M059J (cell line): Measurements from ENCODE around the gene OR52E1. TPM values are rescaled to one million over a fixed set of nuclear protein-coding genes. Genes with fewer than 3 reads are reported as not detected.

ENCODE experiments used
- DNase-seq: peaks from one replicate; pipeline ENCODE4 v3.0.0-alpha.2; 2012; ENCODE audit warnings: low read depth
- total RNA-seq: library from RNA; depleted of rRNA; stranded (reverse); fragments of >200 nt; shearing (Covaris generic); gene quantifications from 2 replicates; pipeline ENCODE4 v1.2.3, GENCODE V29; 2014; rRNA removed

Gene OR52E1
- total RNA-seq, 1 experiment from 2014 or later = not detected

DNA sequence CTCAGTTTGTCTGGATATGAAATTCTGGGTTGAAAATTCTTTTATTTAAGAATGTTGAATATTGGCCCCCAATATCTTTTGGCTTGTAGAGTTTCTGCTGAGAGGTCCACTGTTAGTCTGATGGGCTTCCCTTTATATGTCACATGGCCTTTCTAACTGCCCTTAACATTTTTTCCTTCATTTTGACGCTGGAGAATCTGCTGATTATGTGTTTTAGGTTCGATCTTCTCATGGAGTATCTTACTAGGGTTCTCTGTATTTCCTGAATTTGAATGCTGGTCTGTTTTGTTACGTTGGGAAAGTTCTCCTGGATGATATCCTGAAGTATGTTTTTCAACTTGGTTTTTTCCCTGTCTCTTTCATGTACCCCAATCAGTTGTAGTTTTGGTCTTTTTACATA, 46.0 kb downstream of the OR52E1 start:
- DNase-seq = no peak

DNA sequence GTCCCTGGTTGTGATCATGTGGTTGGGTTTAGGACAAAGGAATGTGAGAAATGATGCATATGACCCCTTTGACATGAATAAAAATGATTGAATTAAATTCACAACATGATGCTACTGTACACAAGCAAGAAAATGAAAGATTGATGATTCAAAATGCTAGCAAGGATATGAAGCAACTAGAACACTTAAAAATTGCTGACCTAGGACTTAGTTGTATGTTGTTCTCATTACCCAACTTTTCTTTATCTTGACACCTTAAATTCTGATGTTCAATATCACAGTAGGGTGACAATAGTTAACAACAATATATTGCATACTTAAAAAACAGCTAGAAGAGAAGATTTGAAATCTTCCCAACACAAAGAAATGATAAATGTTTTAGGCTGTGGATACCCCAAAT, 48.2 kb downstream of the OR52E1 start:
- DNase-seq = no peak

DNA sequence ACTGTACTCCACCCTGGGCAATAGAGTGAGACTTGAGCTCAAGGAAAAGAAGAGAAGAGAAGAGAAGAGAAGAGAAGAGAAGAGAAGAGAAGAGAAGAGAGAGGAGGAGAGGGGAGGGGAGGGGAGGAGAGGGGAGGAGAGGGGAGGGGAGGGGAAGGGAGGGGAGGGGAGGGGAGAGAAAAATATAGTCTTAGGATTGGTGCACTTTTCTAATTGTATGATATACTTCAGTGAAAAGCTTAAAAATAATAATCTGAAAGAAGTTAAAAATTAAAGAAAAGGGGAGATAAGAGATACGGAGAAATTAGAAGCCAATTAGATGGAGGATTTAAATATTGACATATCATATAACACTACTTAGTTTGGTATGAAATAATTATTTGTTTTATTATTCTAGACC, 49.5 kb downstream of the OR52E1 start:
- DNase-seq = no peak

Other genes with a start within 250 kb of the OR52E1 start
- not detected in 2 replicates for gene OR51F2, start 248.3 kb upstream of the OR52E1 start, total RNA-seq
- gene OR51S1, start 220.4 kb upstream of the OR52E1 start, total RNA-seq = not detected in 2 replicates
- not detected in 2 replicates for gene OR51T1, start 187.7 kb upstream of the OR52E1 start, total RNA-seq
- gene OR51A7, start 165.8 kb upstream of the OR52E1 start, total RNA-seq = not detected in 2 replicates
- not detected in 2 replicates for gene OR51G2, start 150.2 kb upstream of the OR52E1 start, total RNA-seq
- gene OR51G1, start 145.2 kb upstream of the OR52E1 start, total RNA-seq = not detected in 2 replicates
- gene OR51A4, start 122.0 kb upstream of the OR52E1 start, total RNA-seq = not detected in 2 replicates
- not detected in 2 replicates for gene OR51A2, start 113.9 kb upstream of the OR52E1 start, total RNA-seq
- not detected in 2 replicates for gene OR51L1, start 74.7 kb upstream of the OR52E1 start, total RNA-seq
- not detected in 2 replicates for gene OR52J3, start 23.0 kb upstream of the OR52E1 start, total RNA-seq
- not detected in 2 replicates for gene OR52E2, start 9.9 kb upstream of the OR52E1 start, total RNA-seq
- not detected in 2 replicates for gene OR52A5, start 68.8 kb downstream of the OR52E1 start, total RNA-seq
- gene OR52A1, start 85.2 kb downstream of the OR52E1 start, total RNA-seq = not detected in 2 replicates
- gene OR51V1, start 131.1 kb downstream of the OR52E1 start, total RNA-seq = not detected in 2 replicates
- not detected in 2 replicates for gene HBB, start 157.5 kb downstream of the OR52E1 start, total RNA-seq
- gene HBD, start 164.9 kb downstream of the OR52E1 start, total RNA-seq = 0.32 and 0.44 TPM in 2 replicates
- gene HBG1, start 180.3 kb downstream of the OR52E1 start, total RNA-seq = not detected in 2 replicates
- gene HBG2, start 185.2 kb downstream of the OR52E1 start, total RNA-seq = not detected in 2 replicates
- 2.2 and 7.0 TPM in 2 replicates for gene HBE1, start 200.4 kb downstream of the OR52E1 start, total RNA-seq
- gene OR51B4, start 232.4 kb downstream of the OR52E1 start, total RNA-seq = 2.0 TPM in 1 of 2 replicates, not detected in the other